Endothelial cell of umbilical vein (primary cell): ENCODE results near the gene NANOS3. TPM values are rescaled to one million over a fixed set of nuclear protein-coding genes. Genes with fewer than 3 reads are reported as not detected.

Experiments
- BruUV-seq: library from RNA; stranded (reverse); fragments of 400-500 nt; replicated peaks from 2 replicates; lab custom pipeline; 2021; lab: Mats Ljungman, UMichigan
- CTCF ChIA-PET: fragments of 300-600, 350-600 bp; sonication (Branson Sonifier 250); formaldehyde crosslinking; loops from one replicate; lab custom pipeline; 2021; ENCODE audit warnings: antibody characterized with exemption, inconsistent platforms; lab: Charles Lee
- POLR2A ChIA-PET: fragments of 300-600, 350-600 bp; sonication (Branson Sonifier 250); formaldehyde crosslinking; loops from one replicate; lab custom pipeline; 2021; ENCODE audit warnings: antibody characterized with exemption, inconsistent platforms; lab: Charles Lee
- DNase-seq: peaks from one replicate; pipeline ENCODE4 v3.0.0-alpha.2; 2011; ENCODE audit warnings: low read depth, low spot score
- FAIRE-seq: peaks from 2 replicates; lab custom pipeline; 2011; peaks lifted over from hg19 to GRCh38; lab: Jason Lieb, UNC
- H2AFZ ChIP-seq: 2 replicates; pipeline ENCODE4 v1.6.0; 2012; ENCODE audit warnings: low read depth, low read length, control low read depth, inconsistent platforms
- H3K27ac ChIP-seq: 2 replicates; pipeline ENCODE4 v1.5.1; 2011; ENCODE audit warnings: low read depth, mild to moderate bottlenecking, control low read depth, low read length, moderate library complexity; ENCODE audit not compliant: insufficient read depth
- H3K27me3 ChIP-seq, 2 experiments: 2 replicates each; pipeline versions ENCODE4 v1.6.0 to v1.6.1; 2011; ENCODE audit warnings: low read length in 2 of 2, mixed read lengths in 1 of 2; ENCODE audit not compliant: control insufficient read depth in 2 of 2, insufficient read depth in 2 of 2
- H3K36me3 ChIP-seq, 2 experiments: 2 replicates in 1 of 2; 3 replicates in 1 of 2; pipeline ENCODE4 v1.5.1; 2011; ENCODE audit warnings: low read length in 2 of 2, mild to moderate bottlenecking in 1 of 2, moderate library complexity in 1 of 2; ENCODE audit not compliant: control insufficient read depth in 2 of 2, insufficient read depth in 2 of 2; ENCODE audit errors: extremely low read depth in 1 of 2
- H3K4me1 ChIP-seq: 3 replicates; pipeline ENCODE4 v1.5.1; 2011; ENCODE audit warnings: mild to moderate bottlenecking, low read length; ENCODE audit not compliant: control insufficient read depth, insufficient read depth; ENCODE audit errors: extremely low read depth
- H3K4me2 ChIP-seq: 2 replicates; pipeline ENCODE4 v1.6.1; 2011; ENCODE audit warnings: low read length, control low read depth, mixed read lengths; ENCODE audit not compliant: insufficient read depth
- H3K4me3 ChIP-seq, 3 experiments: fragments of 200-600 bp in 1 of 3; sonication (generic), shearing (Covaris generic) in 1 of 3; replicated peaks in 1 of 3; 2 replicates each; pipeline ENCODE4 v1.5.1; 2011 to 2016; ENCODE audit warnings: control low read depth in 3 of 3, low read length in 3 of 3, mild to moderate bottlenecking in 2 of 3, inconsistent platforms in 1 of 3, low read depth in 1 of 3, moderate library complexity in 1 of 3; ENCODE audit not compliant: insufficient read depth in 1 of 3
- H3K79me2 ChIP-seq: 2 replicates; pipeline ENCODE4 v1.6.0; 2012; ENCODE audit warnings: low read length, inconsistent platforms; ENCODE audit not compliant: control insufficient read depth, insufficient read depth
- H3K9ac ChIP-seq: replicated peaks from 2 replicates; pipeline ENCODE3; 2011; ENCODE audit warnings: low read length, control low read depth; ENCODE audit not compliant: insufficient read depth; ENCODE audit errors: extremely low read depth
- H3K9me1 ChIP-seq: replicated peaks from 3 replicates; pipeline ENCODE4 v1.6.0; 2011; ENCODE audit warnings: mild to moderate bottlenecking, low read length; ENCODE audit not compliant: control insufficient read depth, insufficient read depth; ENCODE audit errors: extremely low read depth
- H3K9me3 ChIP-seq: replicated peaks from 2 replicates; pipeline ENCODE4 v1.5.1; 2012; ENCODE audit warnings: low read length, inconsistent platforms; ENCODE audit not compliant: control insufficient read depth, insufficient read depth
- H4K20me1 ChIP-seq: replicated peaks from 2 replicates; pipeline ENCODE3; 2011; ENCODE audit warnings: mild to moderate bottlenecking, low read length; ENCODE audit not compliant: control insufficient read depth, insufficient read depth; ENCODE audit errors: extremely low read depth
- CTCF ChIP-seq, 2 donors: IDR thresholded peaks; 1 replicate in 1 of 2; 2 replicates in 1 of 2; pipeline ENCODE4 v1.5.1; 2011; ENCODE audit warnings: low read length in 2 of 2, mild to moderate bottlenecking in 2 of 2, moderate library complexity in 2 of 2, control low read depth in 1 of 2, inconsistent platforms in 1 of 2, low read depth in 1 of 2; ENCODE audit not compliant: insufficient read depth in 1 of 2; ENCODE audit errors: extremely low read depth in 1 of 2
- EZH2 ChIP-seq: IDR thresholded peaks from 2 replicates; pipeline ENCODE4 v1.6.1; 2012; ENCODE audit warnings: borderline replicate concordance, low read depth, mild to moderate bottlenecking, moderate library complexity, low read length, inconsistent platforms; ENCODE audit not compliant: severe bottlenecking
- FOS ChIP-seq: IDR thresholded peaks from 2 replicates; pipeline ENCODE4 v1.6.1; 2011; ENCODE audit warnings: mild to moderate bottlenecking, low read length, moderate library complexity, borderline replicate concordance; ENCODE audit not compliant: insufficient read depth
- GATA2 ChIP-seq: IDR thresholded peaks from 2 replicates; pipeline ENCODE4 v1.7.0; 2011; ENCODE audit warnings: low read depth, mild to moderate bottlenecking, moderate library complexity, mixed read lengths, low read length; ENCODE audit not compliant: insufficient read length, insufficient read depth
- JUN ChIP-seq: IDR thresholded peaks from 2 replicates; pipeline ENCODE4 v1.6.1; 2011; ENCODE audit warnings: borderline replicate concordance, low read depth; ENCODE audit not compliant: insufficient read length, insufficient read depth
- MAX ChIP-seq: IDR thresholded peaks from 2 replicates; pipeline ENCODE4 v1.6.1; 2011; ENCODE audit not compliant: insufficient read depth, insufficient read length
- MYC ChIP-seq: IDR thresholded peaks from one replicate; pipeline ENCODE4 v1.6.1; 2011; ENCODE audit warnings: mild to moderate bottlenecking, low read depth, low read length
- POLR2A ChIP-seq: IDR thresholded peaks from 2 replicates; pipeline ENCODE4 v1.6.1; 2012; ENCODE audit warnings: low read depth, mild to moderate bottlenecking, control low read depth, low read length
- dilution Hi-C: fragments of 300-500 bp; cut with MboI; formaldehyde crosslinking; loops from one replicate; pipeline ENCODE4 v1.15.0; 2019; ENCODE audit warnings: low sequenced_read_pairs; ENCODE audit not compliant: extremely low pct_ligation_motif_present
- intact Hi-C: fragments of 100-400 bp; cut with micrococcal nuclease; formaldehyde crosslinking; loops from one replicate; pipeline ENCODE4 v1.10.0; 2022
- polyA plus RNA-seq, 4 experiments: library from polyadenylated mRNA; depleted of rRNA in 3 of 4; stranded (reverse) in 3 of 4; unstranded in 1 of 4; fragments of >200 nt; gene quantifications; 2 replicates each; pipeline versions ENCODE4 v1.2.1 to v1.2.3, GENCODE V29; 2011 to 2012; ENCODE audit warnings: missing spikeins in 1 of 4
- total RNA-seq: library from RNA; stranded (reverse); gene quantifications from 2 replicates; pipeline ENCODE4 v1.2.3, GENCODE V29; 2021

Gene NANOS3
- total and polyA plus RNA-seq, 2 donors (not counting 3 experiments of a cell fraction or from before 2014, with no cell fraction given): 1.0 to 4.4 TPM

- DNase-seq (no peak), FAIRE-seq (no peak)
- BruUV-seq: no TSS peak
- no peaks in the 10 kb centered on the region for H3K9me3 ChIP-seq
- no peak overlapping the region for H3K9ac ChIP-seq
- CTCF ChIA-PET: no interaction called here
- no peaks in the 10 kb centered on the region for H4K20me1 ChIP-seq
- H3K36me3 ChIP-seq: peaks cover 3 to 26% of the 10 kb centered on the region in 2 experiments
- H2AFZ ChIP-seq: no peak overlapping the region
- H3K27me3 ChIP-seq: no peaks in the 10 kb centered on the region
- H3K4me2 ChIP-seq: no peak overlapping the region
- no peaks in the 10 kb centered on the region for H3K79me2 ChIP-seq
- no peak for TF ChIP-seq EZH2
- no peak for TF ChIP-seq POLR2A
- no peak for TF ChIP-seq MAX
- TF ChIP-seq JUN: no peak
- no peak for TF ChIP-seq GATA2
- TF ChIP-seq FOS: no peak
- TF ChIP-seq MYC: no peak
- no peak for TF ChIP-seq CTCF (IDR thresholded peaks at IDR 0.05; ENCODE audit: extremely low read depth in 1 of 2, insufficient read depth in 1 of 2, low read depth in 1 of 2, low read length in 2 of 2)
- H3K4me1 ChIP-seq: no peaks in the 10 kb centered on the region
- intact Hi-C loops (no loop called here), dilution Hi-C loops (no loop called here)
- no peak overlapping the region for H3K27ac ChIP-seq
- H3K9me1 ChIP-seq: no peaks in the 10 kb centered on the region
- POLR2A ChIA-PET: no interaction called here
- no peak overlapping the region for H3K4me3 ChIP-seq
These were observed 46.5 kb downstream of the NANOS3 start for GRCh38 chr19:13923194-13923987.
